Measurements from ENCODE around the gene PLXNA4.

The PLXNA4 gene

DNA sequence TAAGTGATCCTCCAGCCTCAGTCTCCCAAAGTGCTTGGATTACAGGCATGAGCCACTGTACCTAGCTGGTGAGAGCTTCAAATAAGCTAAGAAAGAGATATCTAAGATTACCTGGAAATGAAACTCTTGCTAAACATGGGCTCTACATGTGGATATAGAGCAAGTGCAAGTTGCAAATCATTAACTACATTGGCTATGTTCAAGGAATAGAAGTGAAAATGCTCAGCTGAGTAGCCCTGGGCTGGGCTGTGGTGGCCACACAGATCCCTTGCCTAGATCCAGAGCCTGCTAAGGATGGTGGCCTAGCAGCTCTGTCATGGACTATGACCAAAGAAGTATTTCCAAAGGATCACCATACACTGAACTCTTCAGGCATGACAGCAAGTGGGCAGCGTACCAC, 209.3 kb downstream of the PLXNA4 start:
- no peaks in the 10 kb centered on the region for H3K36me3 ChIP-seq
- H3K27me3 ChIP-seq, result no peaks in the 10 kb centered on the region
- H3K4me1 ChIP-seq, result peaks cover 18% of the 10 kb centered on the region
- TF ChIP-seq, protein P1, sequence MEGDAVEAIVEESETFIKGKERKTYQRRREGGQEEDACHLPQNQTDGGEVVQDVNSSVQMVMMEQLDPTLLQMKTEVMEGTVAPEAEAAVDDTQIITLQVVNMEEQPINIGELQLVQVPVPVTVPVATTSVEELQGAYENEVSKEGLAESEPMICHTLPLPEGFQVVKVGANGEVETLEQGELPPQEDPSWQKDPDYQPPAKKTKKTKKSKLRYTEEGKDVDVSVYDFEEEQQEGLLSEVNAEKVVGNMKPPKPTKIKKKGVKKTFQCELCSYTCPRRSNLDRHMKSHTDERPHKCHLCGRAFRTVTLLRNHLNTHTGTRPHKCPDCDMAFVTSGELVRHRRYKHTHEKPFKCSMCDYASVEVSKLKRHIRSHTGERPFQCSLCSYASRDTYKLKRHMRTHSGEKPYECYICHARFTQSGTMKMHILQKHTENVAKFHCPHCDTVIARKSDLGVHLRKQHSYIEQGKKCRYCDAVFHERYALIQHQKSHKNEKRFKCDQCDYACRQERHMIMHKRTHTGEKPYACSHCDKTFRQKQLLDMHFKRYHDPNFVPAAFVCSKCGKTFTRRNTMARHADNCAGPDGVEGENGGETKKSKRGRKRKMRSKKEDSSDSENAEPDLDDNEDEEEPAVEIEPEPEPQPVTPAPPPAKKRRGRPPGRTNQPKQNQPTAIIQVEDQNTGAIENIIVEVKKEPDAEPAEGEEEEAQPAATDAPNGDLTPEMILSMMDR (IDR thresholded peaks at IDR 0.05; ENCODE audit: low read depth, low read length), result no peak
- no peaks in the 10 kb centered on the region for H3K9me3 ChIP-seq
- no peak overlapping the region for H3K4me3 ChIP-seq (ENCODE audit: low read depth, low read length)
- DNase-seq, result no peak

DNA sequence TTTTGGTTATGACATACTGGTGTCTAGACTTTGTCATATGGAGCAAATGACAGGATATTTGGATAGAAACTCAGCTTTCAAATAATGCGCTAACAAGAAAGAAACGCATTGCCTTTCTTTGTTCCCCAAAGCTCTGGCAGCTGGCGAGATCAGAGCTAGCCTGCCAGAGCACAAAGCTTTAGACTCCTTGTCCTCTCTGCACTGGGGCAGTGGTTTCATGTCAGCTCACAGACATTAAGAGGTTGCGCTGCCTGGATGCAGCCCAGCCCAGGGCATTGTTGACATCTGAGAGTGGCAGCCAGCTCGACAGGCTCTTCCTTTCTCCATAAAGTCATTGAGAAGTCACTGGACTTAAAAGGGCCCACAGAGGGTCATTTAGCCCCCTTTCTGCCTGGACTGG, 212.0 kb downstream of the PLXNA4 start:
- Histone ChIP-seq H3K36me3 (no peaks in the 10 kb centered on the region), H3K4me1 (peaks cover 30% of the 10 kb centered on the region), H3K4me3 (ENCODE audit: low read depth, low read length) (no peak overlapping the region), H3K27me3 (no peaks in the 10 kb centered on the region), H3K9me3 (no peaks in the 10 kb centered on the region)
- TF ChIP-seq, protein P1 (IDR thresholded peaks at IDR 0.05; ENCODE audit: low read depth, low read length), result no peak
- DNase-seq, result no peak

DNA sequence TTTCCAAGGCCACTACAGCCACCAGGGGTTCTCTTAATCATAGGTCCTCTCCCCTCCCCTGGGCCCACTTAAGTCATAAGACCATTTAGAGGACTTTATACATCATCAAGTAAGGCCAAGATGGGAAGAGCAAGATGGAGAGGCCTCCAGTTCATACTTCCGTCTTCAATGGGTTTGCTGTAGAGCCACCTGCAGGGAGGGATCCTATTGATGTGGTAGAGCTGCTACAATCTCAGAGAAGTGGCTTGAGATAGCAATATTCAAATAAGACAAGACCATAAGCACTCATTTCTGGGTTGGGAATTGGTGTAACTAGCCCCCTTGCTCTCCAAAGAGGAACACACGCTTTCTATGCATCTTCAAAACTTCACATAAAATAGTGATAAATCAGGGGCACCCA, 214.2 kb downstream of the PLXNA4 start:
- peaks cover 29% of the 10 kb centered on the region for H3K4me1 ChIP-seq
- no peaks in the 10 kb centered on the region for H3K36me3 ChIP-seq
- H3K4me3 ChIP-seq (ENCODE audit: low read depth, low read length), result no peak overlapping the region
- no peaks in the 10 kb centered on the region for H3K27me3 ChIP-seq
- no peaks in the 10 kb centered on the region for H3K9me3 ChIP-seq
- no peak for DNase-seq
- TF ChIP-seq, protein P1 (IDR thresholded peaks at IDR 0.05; ENCODE audit: low read depth, low read length), result no peak

DNA sequence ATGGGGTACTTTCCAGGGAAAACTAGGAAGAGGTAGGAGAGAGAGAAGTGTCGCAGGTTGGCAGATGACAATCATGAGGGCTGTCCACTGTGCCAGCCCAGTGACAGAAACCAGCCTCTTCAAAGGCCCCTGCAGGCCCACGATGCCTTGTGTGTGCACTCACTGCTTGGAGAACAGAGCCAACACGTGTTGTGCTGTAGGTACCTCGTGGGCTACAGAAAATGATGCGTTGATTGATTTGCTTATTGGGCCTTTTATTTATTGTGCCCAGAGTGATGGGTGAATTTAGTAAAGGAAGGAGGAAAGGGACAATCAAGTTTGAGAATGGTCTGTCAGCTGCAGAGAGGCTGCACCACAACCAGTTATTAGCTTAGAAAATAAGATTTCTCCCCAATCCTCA, 215.1 kb downstream of the PLXNA4 start:
- H3K4me3 ChIP-seq (ENCODE audit: low read depth, low read length), result no peak overlapping the region

DNA sequence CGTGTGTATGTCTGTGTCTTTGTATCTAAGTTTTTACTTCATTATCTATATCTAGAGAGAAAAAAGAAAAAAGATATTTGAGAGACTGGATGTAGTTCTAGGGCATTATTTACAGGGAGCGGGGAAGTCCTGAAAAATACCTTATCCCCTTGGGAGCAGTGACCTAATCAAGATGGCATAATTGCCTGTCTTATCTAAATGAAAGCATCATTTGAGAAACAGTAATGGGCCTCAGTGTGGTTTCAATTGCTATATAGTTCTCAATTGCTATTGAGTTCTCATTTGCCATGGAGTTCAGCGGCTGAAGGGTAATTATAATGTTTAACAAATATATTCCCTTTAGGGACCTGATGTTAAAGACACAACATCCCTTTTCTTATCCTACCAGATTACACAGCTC, 216.5 kb downstream of the PLXNA4 start:
- H3K9me3 ChIP-seq, result no peaks in the 10 kb centered on the region
- no peaks in the 10 kb centered on the region for H3K27me3 ChIP-seq
- H3K4me3 ChIP-seq (ENCODE audit: low read depth, low read length), result no peak overlapping the region
- TF ChIP-seq, protein P1 (IDR thresholded peaks at IDR 0.05; ENCODE audit: low read depth, low read length), result no peak
- H3K36me3 ChIP-seq, result no peaks in the 10 kb centered on the region
- H3K4me1 ChIP-seq, result peaks cover 36% of the 10 kb centered on the region
- DNase-seq, result no peak

More for the DNA sequence above, 215.1 kb downstream of the PLXNA4 start:
- Histone ChIP-seq H3K4me1 (peaks cover 29% of the 10 kb centered on the region), H3K27me3 (no peaks in the 10 kb centered on the region), H3K36me3 (no peaks in the 10 kb centered on the region), H3K9me3 (no peaks in the 10 kb centered on the region)
- TF ChIP-seq, protein P1 (IDR thresholded peaks at IDR 0.05; ENCODE audit: low read depth, low read length), result no peak
- DNase-seq, result no peak

DNA sequence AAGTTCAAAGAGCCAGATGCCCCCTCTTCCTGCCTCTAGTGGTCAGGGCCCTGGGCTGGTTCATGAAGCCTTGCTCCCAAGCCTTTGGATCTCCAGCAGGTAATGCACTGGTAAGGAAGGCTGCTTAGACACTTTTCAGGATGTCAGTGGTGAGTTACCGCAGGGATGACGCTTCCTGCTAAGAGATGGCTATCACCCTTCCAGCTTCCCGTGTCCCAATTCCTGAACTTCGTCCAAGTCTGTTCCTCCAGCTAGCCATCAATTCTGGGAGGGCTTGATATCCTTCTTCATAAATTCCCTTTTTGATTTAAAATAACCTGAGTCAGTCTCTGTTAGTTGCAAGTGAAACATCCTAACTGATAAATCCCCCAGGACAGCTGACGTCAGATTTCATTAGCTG, 221.2 kb downstream of the PLXNA4 start:
- H3K36me3 ChIP-seq, result no peaks in the 10 kb centered on the region
- no peaks in the 10 kb centered on the region for H3K27me3 ChIP-seq
- H3K4me3 ChIP-seq (ENCODE audit: low read depth, low read length), result no peak overlapping the region
- peaks cover 44% of the 10 kb centered on the region for H3K4me1 ChIP-seq
- DNase-seq, result no peak
- TF ChIP-seq, protein P1 (IDR thresholded peaks at IDR 0.05; ENCODE audit: low read depth, low read length), result no peak
- no peaks in the 10 kb centered on the region for H3K9me3 ChIP-seq
